Transverse colon (tissue), 4 donors: ENCODE measurements around the gene DDIT3.

Source experiments
- CTCF ChIP-seq, 5 experiments: fragments of 200-600 bp in 3 of 5; fragments of 450-650 bp in 2 of 5; sonication (generic) in 3 of 5; IDR thresholded peaks; 1 replicate in 2 of 5; 2 replicates in 3 of 5; pipeline ENCODE4 v1.5.1; 2016 to 2017; ENCODE audit warnings: antibody characterized with exemption in 5 of 5, inconsistent platforms in 3 of 5, mild to moderate bottlenecking in 2 of 5, moderate library complexity in 1 of 5
- EP300 ChIP-seq: sonication (generic); formaldehyde crosslinking; IDR thresholded peaks from one replicate; pipeline ENCODE4 v1.6.1; 2017; ENCODE audit warnings: antibody characterized with exemption, low read depth
- POLR2A ChIP-seq: fragments of 450-650 bp; IDR thresholded peaks from one replicate; pipeline ENCODE4 v1.6.1; 2016; ENCODE audit warnings: antibody characterized with exemption, mild to moderate bottlenecking, moderate library complexity
- POLR2AphosphoS5 ChIP-seq, 3 donors: sonication (generic); formaldehyde crosslinking; IDR thresholded peaks; one replicate each; pipeline ENCODE4 v1.6.1; 2016; ENCODE audit warnings: antibody characterized with exemption in 3 of 3

DNA sequence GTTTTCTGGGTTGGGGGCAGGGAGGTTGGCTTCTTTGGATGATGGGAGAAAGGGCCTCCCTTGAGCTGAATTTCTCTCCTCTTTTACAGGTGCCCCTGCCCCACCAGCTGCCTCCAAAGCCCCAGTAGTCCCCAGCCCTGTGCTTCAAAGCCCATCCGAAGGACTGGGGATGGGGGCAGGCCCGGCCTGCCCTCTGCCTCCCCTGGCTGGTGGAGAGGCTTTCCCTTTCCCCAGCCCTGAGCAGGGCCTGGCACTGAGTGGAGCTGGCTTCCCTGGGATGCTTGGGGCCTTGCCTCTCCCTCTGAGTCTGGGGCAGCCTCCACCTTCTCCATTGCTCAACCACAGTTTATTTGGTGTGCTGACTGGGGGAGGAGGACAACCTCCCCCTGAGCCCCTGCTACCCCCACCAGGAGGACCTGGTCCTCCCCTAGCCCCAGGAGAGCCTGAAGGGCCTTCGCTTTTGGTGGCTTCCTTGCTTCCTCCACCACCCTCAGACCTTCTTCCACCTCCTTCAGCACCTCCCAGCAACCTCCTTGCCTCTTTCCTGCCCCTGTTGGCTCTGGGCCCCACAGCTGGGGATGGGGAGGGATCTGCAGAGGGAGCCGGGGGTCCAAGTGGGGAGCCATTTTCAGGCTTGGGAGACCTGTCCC, 6.3 kb upstream of the DDIT3 start:
- TF ChIP-seq POLR2A: no peak
- no peak for TF ChIP-seq CTCF (IDR thresholded peaks at IDR 0.05)
- no peak for TF ChIP-seq POLR2AphosphoS5 (IDR thresholded peaks at IDR 0.05)
- TF ChIP-seq EP300: no peak
